ENCODE measurements around the gene NIPBL. TPM values are rescaled to one million over a fixed set of nuclear protein-coding genes. Genes with fewer than 3 reads are reported as not detected.
A peak's percentile ranks its signal among the peaks of the same experiment; 100 is the strongest.

Gene NIPBL
- total and polyA plus RNA-seq, 10 of the 15 experiments (the other 5 are each of a cell fraction or from before 2014, with no cell fraction given): 10.4 to 50.4 (median 20.2) TPM

DNA sequence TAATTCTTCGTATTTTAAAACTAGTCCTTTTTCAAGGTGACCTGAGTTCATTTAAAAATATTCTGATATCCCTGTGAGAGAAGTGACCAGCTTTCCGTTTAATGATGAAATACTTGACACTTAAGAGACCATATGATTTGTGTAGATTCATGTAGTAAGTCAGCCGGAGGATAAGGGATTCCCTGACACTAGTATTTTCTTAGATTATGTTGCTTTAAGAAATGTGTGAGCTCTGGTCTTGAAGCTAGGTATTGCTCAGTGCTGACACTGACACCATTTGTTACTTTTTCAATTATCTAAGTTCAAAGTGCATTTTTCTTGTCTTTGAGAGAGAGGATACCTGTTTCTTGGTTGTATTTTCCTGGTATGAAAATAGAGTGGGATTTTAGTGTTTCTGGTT is 4.2 kb downstream of the NIPBL start:
- H4K20me1 ChIP-seq (ENCODE audit: control insufficient read depth, insufficient read depth): no peaks in the 10 kb centered on the region; the same call in 1 of the 2 replicates
- FAIRE-seq: no peak
- peaks cover 5 to 7% of the 10 kb centered on the region in 2 experiments; a peak in 2 of 4 replicates for H3K36me3 ChIP-seq (ENCODE audit: control insufficient read depth in 2 of 2, insufficient read depth in 2 of 2, low read length in 1 of 2)
- peak overlapping the region; percentile 17; the same call in 1 of the 2 replicates for H3K9ac ChIP-seq (ENCODE audit: control insufficient read depth, insufficient read depth, low read length)
- RAD21 ChIA-PET (ENCODE audit: unreplicated experiment): interaction anchor here (0.7 to 1.0 kb wide), 2 partner anchors 9 to 159 kb away, joined by 3 to 4 read pairs; no protein-coding TSS in a partner anchor
- H3K9me3 ChIP-seq (replicated peaks; ENCODE audit: control insufficient read depth, insufficient read depth, low read length): peaks cover under 1% of the 10 kb centered on the region; the same call in 2 of the 3 replicates
- in situ Hi-C loops (cut with MboI) (no loop called here), intact Hi-C loops (cut with micrococcal nuclease; ENCODE audit: unreplicated experiment) (no loop called here)
- POLR2A ChIA-PET: no interaction called here
- peak; percentile 19 for ATAC-seq
- peaks cover 3% of the 10 kb centered on the region; the same call in 1 of the 2 replicates for H3K4me1 ChIP-seq (ENCODE audit: control insufficient read depth, insufficient read depth, low read length)
- BruUV-seq (replicated peaks): no TSS peak
- no peaks in the 10 kb centered on the region for H3K27me3 ChIP-seq (replicated peaks in 1 of 2; ENCODE audit: control insufficient read depth in 2 of 2, insufficient read depth in 2 of 2, low read length in 1 of 2)
- H3K27ac ChIP-seq (ENCODE audit: control insufficient read depth, insufficient read depth): peak overlapping the region; percentile 49
- peak overlapping the region; percentile 62 for H3K4me3 ChIP-seq
- TF ChIP-seq POU2F2 (IDR thresholded peaks at IDR 0.05; ENCODE audit: borderline replicate concordance, low read depth, low read length) (no peak), BMI1 (IDR thresholded peaks at IDR 0.05; ENCODE audit: borderline replicate concordance) (no peak), ZNF274 (IDR thresholded peaks at IDR 0.05; ENCODE audit: insufficient read depth, insufficient read length) (no peak), LARP7 (IDR thresholded peaks at IDR 0.05) (no peak)
- SMC1A ChIA-PET (ENCODE audit: uncharacterized antibody, unreplicated experiment): interaction anchor here (1.2 to 2.0 kb wide), 7 partner anchors 11 to 156 kb away, joined by 3 to 8 read pairs (median 4); no protein-coding TSS in a partner anchor
- DNase-seq (ENCODE audit: low read depth, low spot score): no peak
- 60% methylated on average over 3 of the region's 3 CpGs for WGBS (ENCODE audit: insufficient coverage, insufficient replicate concordance, low lambda C conversion rate, missing lambda C conversion rate)
- H3K79me2 ChIP-seq (ENCODE audit: control insufficient read depth, insufficient read depth, low read length): peaks cover 99% of the 10 kb centered on the region
- CTCF ChIA-PET: interaction anchor here (2.0 to 3.8 kb wide), 2 partner anchors 65 to 141 kb away, joined by 4 to 25 read pairs; no protein-coding TSS in a partner anchor
- H3K4me2 ChIP-seq (ENCODE audit: control insufficient read depth, insufficient read depth): peak overlapping the region; percentile 56
- H2AFZ ChIP-seq (ENCODE audit: control insufficient read depth, low read depth, low read length): no peak overlapping the region

DNA sequence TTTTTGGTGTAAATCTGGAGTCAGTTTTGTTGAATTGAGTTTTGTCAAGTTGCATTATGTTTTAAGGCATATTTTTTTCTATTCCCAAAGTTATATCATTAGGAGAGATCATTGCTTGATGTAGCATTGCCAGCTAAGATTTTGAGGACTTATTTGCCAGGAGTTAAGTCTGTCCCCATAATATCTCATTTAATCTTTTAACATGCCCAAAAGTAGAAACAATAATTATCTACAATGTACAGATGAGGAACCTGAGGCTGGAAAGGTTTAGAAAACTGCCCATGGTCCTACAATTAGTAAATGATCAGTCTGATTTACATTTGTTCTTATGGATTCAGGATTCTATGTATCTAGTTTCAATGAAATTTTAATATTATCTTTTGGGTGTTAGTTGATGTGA is 4.7 kb downstream of the NIPBL start:
- H3K79me2 ChIP-seq (ENCODE audit: control insufficient read depth, insufficient read depth, low read length): peaks cover 99% of the 10 kb centered on the region
- no peaks in the 10 kb centered on the region for H3K27me3 ChIP-seq (replicated peaks in 1 of 2; ENCODE audit: control insufficient read depth in 2 of 2, insufficient read depth in 2 of 2, low read length in 1 of 2)
- BruUV-seq (replicated peaks): no TSS peak
- intact Hi-C loops (cut with micrococcal nuclease; ENCODE audit: unreplicated experiment) (no loop called here), in situ Hi-C loops (cut with MboI) (no loop called here)
- ChIA-PET CTCF (interaction anchor here (0.8 to 3.8 kb wide), 4 partner anchors 13 to 186 kb away, joined by 4 to 25 read pairs (median 4); no protein-coding TSS in a partner anchor), RAD21 (ENCODE audit: unreplicated experiment) (interaction anchor here (0.7 to 1.6 kb wide), 9 partner anchors 8 to 162 kb away, joined by 3 to 7 read pairs (median 3); no protein-coding TSS in a partner anchor), POLR2A (no interaction called here), SMC1A (ENCODE audit: uncharacterized antibody, unreplicated experiment) (interaction anchor here (0.8 to 2.0 kb wide), 12 partner anchors 12 to 156 kb away, joined by 3 to 8 read pairs (median 4); no protein-coding TSS in a partner anchor)
- H4K20me1 ChIP-seq (ENCODE audit: control insufficient read depth, insufficient read depth): no peaks in the 10 kb centered on the region; the same call in 1 of the 2 replicates
- no peak overlapping the region for H2AFZ ChIP-seq (ENCODE audit: control insufficient read depth, low read depth, low read length)
- ATAC-seq (no peak), FAIRE-seq (no peak), DNase-seq (ENCODE audit: low read depth, low spot score) (no peak)
- H3K4me3 ChIP-seq: peak overlapping the region; percentile 62
- peaks cover 6% of the 10 kb centered on the region; the same call in 1 of the 2 replicates for H3K4me1 ChIP-seq (ENCODE audit: control insufficient read depth, insufficient read depth, low read length)
- H3K9me3 ChIP-seq (replicated peaks; ENCODE audit: control insufficient read depth, insufficient read depth, low read length): peaks cover 5% of the 10 kb centered on the region; the same call in 2 of the 3 replicates
- peaks cover 5 to 10% of the 10 kb centered on the region in 2 experiments; a peak in 2 of 4 replicates for H3K36me3 ChIP-seq (ENCODE audit: control insufficient read depth in 2 of 2, insufficient read depth in 2 of 2, low read length in 1 of 2)
- peak overlapping the region; percentile 17; the same call in 1 of the 2 replicates for H3K9ac ChIP-seq (ENCODE audit: control insufficient read depth, insufficient read depth, low read length)
- H3K27ac ChIP-seq (ENCODE audit: control insufficient read depth, insufficient read depth): peak overlapping the region; percentile 63
- H3K4me2 ChIP-seq (ENCODE audit: control insufficient read depth, insufficient read depth): peak overlapping the region; percentile 56
- TF ChIP-seq, protein P1, sequence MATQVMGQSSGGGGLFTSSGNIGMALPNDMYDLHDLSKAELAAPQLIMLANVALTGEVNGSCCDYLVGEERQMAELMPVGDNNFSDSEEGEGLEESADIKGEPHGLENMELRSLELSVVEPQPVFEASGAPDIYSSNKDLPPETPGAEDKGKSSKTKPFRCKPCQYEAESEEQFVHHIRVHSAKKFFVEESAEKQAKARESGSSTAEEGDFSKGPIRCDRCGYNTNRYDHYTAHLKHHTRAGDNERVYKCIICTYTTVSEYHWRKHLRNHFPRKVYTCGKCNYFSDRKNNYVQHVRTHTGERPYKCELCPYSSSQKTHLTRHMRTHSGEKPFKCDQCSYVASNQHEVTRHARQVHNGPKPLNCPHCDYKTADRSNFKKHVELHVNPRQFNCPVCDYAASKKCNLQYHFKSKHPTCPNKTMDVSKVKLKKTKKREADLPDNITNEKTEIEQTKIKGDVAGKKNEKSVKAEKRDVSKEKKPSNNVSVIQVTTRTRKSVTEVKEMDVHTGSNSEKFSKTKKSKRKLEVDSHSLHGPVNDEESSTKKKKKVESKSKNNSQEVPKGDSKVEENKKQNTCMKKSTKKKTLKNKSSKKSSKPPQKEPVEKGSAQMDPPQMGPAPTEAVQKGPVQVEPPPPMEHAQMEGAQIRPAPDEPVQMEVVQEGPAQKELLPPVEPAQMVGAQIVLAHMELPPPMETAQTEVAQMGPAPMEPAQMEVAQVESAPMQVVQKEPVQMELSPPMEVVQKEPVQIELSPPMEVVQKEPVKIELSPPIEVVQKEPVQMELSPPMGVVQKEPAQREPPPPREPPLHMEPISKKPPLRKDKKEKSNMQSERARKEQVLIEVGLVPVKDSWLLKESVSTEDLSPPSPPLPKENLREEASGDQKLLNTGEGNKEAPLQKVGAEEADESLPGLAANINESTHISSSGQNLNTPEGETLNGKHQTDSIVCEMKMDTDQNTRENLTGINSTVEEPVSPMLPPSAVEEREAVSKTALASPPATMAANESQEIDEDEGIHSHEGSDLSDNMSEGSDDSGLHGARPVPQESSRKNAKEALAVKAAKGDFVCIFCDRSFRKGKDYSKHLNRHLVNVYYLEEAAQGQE (IDR thresholded peaks at IDR 0.05; ENCODE audit: low read depth, low read length): no peak
- TF ChIP-seq RBBP5 (conservative IDR thresholded peaks at IDR 0.05) (no peak), NFXL1 (IDR thresholded peaks at IDR 0.05; ENCODE audit: borderline replicate concordance) (no peak), SKIL (IDR thresholded peaks at IDR 0.05; ENCODE audit: low read depth, poor library complexity, severe bottlenecking) (no peak), SREBF1 (IDR thresholded peaks at IDR 0.05; ENCODE audit: low read length) (no peak)
- TF ChIP-seq, protein P2, sequence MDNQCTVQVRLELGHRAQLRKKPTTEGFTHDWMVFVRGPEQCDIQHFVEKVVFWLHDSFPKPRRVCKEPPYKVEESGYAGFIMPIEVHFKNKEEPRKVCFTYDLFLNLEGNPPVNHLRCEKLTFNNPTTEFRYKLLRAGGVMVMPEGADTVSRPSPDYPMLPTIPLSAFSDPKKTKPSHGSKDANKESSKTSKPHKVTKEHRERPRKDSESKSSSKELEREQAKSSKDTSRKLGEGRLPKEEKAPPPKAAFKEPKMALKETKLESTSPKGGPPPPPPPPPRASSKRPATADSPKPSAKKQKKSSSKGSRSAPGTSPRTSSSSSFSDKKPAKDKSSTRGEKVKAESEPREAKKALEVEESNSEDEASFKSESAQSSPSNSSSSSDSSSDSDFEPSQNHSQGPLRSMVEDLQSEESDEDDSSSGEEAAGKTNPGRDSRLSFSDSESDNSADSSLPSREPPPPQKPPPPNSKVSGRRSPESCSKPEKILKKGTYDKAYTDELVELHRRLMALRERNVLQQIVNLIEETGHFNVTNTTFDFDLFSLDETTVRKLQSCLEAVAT (IDR thresholded peaks at IDR 0.05): no peak
